T-helper 2 cell treated with Interferon-gamma antibody and Interleukin-4, amounts not matched to agents 5 μg/mL and 100 μg/mL, for 36 hours (primary cell): ENCODE data around the gene BANP.

Experiments
- DNase-seq: peaks from one replicate; pipeline ENCODE4 v3.0.0; 2021; ENCODE audit warnings: low spot score
- H3K27ac Mint-ChIP-seq: one replicate; pipeline ENCODE4 v1.8.0; 2021; ENCODE audit warnings: mild to moderate bottlenecking, mixed read lengths
- H3K27me3 Mint-ChIP-seq: one replicate; pipeline ENCODE4 v1.8.0; 2021; ENCODE audit warnings: low read depth, mixed read lengths
- H3K36me3 Mint-ChIP-seq: one replicate; pipeline ENCODE4 v1.8.0; 2021; ENCODE audit warnings: low read depth, mixed read lengths
- H3K4me1 Mint-ChIP-seq: one replicate; pipeline ENCODE4 v1.8.0; 2021; ENCODE audit warnings: low read depth, mixed read lengths
- H3K4me3 Mint-ChIP-seq: one replicate; pipeline ENCODE4 v1.8.0; 2022; ENCODE audit warnings: mild to moderate bottlenecking, moderate library complexity, mixed read lengths
- H3K9me3 Mint-ChIP-seq: one replicate; pipeline ENCODE4 v1.8.0; 2021; ENCODE audit warnings: mixed read lengths

Gene BANP

DNA sequence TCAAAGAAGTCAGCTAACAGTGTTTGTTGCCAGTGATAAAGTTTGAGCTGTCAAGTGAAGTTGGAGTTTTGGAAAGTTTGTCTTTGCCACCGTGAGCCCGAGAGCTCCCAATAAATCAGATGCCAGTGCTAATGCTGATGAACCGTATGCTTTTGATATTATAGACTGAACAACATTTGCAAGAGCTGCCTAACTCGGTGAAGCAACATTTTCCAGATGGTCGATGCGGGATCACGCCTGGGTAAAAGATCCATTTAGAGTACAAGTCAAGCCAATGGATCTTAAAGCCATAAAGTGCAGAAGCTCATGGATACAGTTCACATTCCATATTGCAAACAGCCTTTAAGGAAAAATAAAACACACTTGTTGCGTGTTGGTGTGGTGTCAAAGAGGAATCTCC, 9.6 kb downstream of the BANP start:
- peaks cover 57% of the 10 kb centered on the region for H3K4me1 Mint-ChIP-seq
- no peak overlapping the region for H3K4me3 Mint-ChIP-seq

DNA sequence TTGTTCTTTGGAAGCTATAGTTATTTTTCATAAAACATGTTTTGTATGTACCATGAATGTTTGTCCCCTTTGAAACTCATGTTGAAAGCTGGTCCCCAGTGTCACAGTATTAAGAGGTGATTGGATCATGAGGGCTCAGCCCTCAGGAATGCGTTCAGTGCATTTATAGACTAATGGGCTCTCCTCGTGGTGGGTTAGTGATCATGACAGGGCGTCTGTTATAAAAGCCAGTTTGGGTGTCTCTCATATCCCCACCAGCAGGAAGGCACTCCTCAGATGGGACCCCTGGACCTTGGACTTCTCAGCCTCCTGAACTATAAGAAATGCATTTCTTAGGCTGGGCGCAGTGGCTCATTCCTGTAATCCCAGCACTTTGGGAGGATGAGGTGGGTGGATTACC, 10.4 kb downstream of the BANP start:
- Mint-ChIP-seq H3K36me3 (peaks cover 29% of the 10 kb centered on the region), H3K27me3 (no peaks in the 10 kb centered on the region), H3K4me3 (no peak overlapping the region), H3K9me3 (no peaks in the 10 kb centered on the region), H3K4me1 (peaks cover 57% of the 10 kb centered on the region), H3K27ac (no peak overlapping the region)
- DNase-seq = no peak

More for the DNA sequence above, 9.6 kb downstream of the BANP start:
- Mint-ChIP-seq H3K36me3 (peaks cover 27% of the 10 kb centered on the region), H3K27ac (no peak overlapping the region), H3K27me3 (no peaks in the 10 kb centered on the region), H3K9me3 (no peaks in the 10 kb centered on the region)
- DNase-seq = no peak

DNA sequence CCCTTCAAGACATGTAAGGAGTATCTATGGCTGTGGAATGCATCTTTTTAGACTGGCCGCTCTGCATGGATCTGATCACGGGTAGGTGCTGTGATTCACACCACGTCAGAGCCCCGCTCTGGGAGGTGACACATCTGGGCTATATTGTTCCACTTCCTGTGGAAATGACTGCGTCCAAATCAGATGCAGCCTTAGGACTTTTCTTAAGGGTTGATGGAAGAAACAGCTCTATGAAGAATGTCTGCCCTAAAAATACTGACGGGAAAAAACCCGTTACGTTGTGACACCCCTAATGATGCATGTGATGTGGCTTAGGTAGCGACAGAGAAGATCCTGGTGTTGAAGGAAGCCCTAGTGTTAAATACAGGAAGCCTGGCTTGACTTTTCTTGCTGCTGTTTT, 12.2 kb downstream of the BANP start:
- peaks cover 45% of the 10 kb centered on the region for H3K4me1 Mint-ChIP-seq
- H3K4me3 Mint-ChIP-seq = peak overlapping the region; percentile 52
- peaks cover 25% of the 10 kb centered on the region for H3K36me3 Mint-ChIP-seq
- H3K27ac Mint-ChIP-seq = peak overlapping the region; percentile 85
- peak; percentile 79 for DNase-seq
- H3K27me3 Mint-ChIP-seq = no peaks in the 10 kb centered on the region
- no peaks in the 10 kb centered on the region for H3K9me3 Mint-ChIP-seq

DNA sequence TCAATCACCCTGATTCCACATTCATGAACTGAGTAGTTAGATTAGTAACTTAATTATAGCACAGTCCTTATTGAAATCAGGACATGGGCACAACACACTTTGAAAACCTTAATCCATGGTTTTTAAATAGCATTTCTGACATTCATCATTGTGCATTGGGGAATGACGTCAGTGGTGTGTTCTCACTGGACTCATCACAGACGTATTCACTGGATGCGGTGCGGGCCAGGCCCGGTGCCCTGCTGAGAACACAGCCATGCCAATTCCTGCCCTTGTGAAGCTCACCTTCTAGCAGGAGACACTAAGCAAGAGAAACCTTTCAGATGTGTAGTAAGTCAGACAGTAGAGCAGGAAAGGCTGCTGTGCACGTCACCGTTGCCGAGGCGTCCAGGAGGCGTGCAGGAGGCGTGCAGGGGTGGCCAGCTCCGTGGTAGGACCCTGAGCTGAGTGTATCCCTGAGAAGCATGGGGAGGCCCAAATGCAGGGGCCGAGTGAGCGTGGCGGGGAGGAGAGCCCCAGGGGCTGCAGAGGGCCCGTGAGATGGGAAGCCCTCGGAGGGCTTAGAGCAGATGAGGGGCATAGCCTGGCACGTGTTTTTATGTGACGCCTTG, 12.9 kb downstream of the BANP start:
- Mint-ChIP-seq H3K27ac (peak overlapping the region; percentile 85), H3K36me3 (peaks cover 29% of the 10 kb centered on the region), H3K4me1 (peaks cover 43% of the 10 kb centered on the region), H3K27me3 (no peaks in the 10 kb centered on the region), H3K4me3 (no peak overlapping the region), H3K9me3 (no peaks in the 10 kb centered on the region)
- no peak for DNase-seq

DNA sequence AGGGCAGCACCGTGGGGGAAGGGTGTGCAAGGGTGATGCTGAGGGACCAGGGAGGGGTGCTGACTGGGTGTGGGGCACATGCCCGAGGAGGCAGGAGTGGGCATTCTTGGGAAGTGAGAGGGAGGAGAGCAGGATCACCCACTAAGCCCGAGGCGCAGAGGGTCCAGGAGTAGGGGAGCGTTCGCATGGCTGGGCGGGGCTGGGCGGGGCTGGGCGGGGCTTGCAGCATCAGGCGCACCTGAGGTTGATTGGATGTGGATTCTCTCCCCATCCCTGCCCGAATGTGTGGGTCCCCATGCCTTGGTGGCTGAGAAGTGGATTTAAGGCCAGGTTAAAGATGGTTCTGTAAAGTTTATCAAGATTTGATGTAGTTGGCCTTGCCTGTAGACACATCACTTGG, 14.2 kb downstream of the BANP start:
- peaks cover 37% of the 10 kb centered on the region for H3K4me1 Mint-ChIP-seq
- H3K27me3 Mint-ChIP-seq = no peaks in the 10 kb centered on the region
- no peak for DNase-seq
- H3K27ac Mint-ChIP-seq = peak overlapping the region; percentile 36
- peaks cover 32% of the 10 kb centered on the region for H3K36me3 Mint-ChIP-seq
- no peak overlapping the region for H3K4me3 Mint-ChIP-seq
- peaks cover 8% of the 10 kb centered on the region for H3K9me3 Mint-ChIP-seq

DNA sequence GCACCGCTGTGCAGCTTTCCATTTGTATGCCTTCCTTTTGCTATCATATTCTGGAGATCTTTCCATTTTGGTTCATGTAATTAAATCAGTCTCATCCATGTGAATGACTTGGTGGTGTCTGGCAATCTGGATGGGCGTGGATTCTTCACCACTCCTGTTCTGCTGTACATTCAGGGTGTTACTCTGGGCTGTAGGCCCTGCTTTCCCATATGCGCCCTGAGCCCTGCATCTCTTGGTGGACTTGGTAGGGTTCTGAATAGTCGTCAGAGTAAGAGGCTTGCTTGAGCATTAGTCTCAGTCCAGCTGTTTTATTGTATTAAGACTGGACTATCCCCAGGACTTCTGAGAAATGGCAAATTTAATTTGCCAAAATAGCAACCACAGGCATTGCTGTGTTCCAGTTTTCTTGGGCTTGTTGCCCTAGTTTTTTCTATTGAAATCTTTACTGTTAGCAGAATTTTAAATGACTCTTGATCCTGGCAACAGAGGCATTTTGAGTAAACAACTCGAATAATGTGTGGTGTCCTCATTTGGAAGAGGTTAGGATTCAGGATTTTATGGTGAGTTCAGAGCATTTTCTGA, 14.9 kb downstream of the BANP start:
- Mint-ChIP-seq H3K27ac (no peak overlapping the region), H3K4me1 (peaks cover 36% of the 10 kb centered on the region), H3K9me3 (peaks cover 13% of the 10 kb centered on the region), H3K36me3 (peaks cover 29% of the 10 kb centered on the region), H3K27me3 (no peaks in the 10 kb centered on the region), H3K4me3 (no peak overlapping the region)
- no peak for DNase-seq

DNA sequence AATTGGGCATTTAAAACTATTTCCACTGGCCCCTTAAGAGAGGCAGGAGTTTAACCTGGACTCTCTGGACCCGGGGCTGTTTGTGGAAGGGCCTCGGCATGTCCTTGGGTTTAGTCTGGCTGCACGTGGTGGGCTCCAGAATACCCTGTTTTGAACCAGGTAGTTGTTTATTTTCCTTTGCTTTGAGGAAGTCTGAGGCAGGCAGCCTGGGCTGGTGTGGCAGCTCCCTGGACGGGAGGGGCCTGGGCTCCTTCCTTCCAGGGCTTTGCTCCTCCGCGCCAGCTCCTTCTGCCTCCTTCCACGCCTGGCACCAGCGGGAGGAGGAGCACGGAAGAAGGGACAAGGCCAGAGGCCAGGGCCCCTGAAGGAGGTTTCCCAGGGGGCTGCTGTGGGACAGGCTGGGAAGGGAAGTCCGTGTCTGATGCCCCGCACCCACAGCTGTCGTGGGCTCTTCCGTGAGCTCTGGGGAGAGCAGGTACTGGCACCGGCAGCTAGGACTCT, 15.5 kb downstream of the BANP start:
- H3K4me1 Mint-ChIP-seq = peaks cover 34% of the 10 kb centered on the region
- no peak overlapping the region for H3K27ac Mint-ChIP-seq
- H3K4me3 Mint-ChIP-seq = no peak overlapping the region
- no peaks in the 10 kb centered on the region for H3K27me3 Mint-ChIP-seq
- H3K36me3 Mint-ChIP-seq = peaks cover 30% of the 10 kb centered on the region
- DNase-seq = no peak
- H3K9me3 Mint-ChIP-seq = peaks cover 19% of the 10 kb centered on the region

DNA sequence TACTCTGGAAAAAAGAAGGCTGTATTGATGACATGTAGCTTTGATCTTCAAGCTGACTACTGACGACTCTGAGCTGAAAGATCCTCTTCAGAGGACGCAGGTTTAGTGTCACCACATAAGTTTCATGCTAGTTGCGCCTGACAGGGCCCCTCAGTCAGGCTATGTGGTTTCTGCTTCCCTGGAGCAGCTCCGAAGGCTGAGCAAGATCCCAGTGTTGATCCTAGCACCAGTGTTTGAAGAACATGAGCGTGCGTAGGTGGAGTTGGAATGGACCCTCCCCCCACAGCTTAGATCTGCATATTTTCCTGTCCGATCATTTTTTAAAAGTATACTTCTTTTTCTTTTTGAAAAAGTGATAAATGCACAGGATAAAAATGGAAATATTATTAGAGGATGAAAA, 17.3 kb downstream of the BANP start:
- Mint-ChIP-seq H3K27ac (no peak overlapping the region), H3K36me3 (peaks cover 43% of the 10 kb centered on the region), H3K4me3 (no peak overlapping the region), H3K9me3 (peaks cover 34% of the 10 kb centered on the region), H3K4me1 (peaks cover 23% of the 10 kb centered on the region), H3K27me3 (no peaks in the 10 kb centered on the region)
- no peak for DNase-seq

DNA sequence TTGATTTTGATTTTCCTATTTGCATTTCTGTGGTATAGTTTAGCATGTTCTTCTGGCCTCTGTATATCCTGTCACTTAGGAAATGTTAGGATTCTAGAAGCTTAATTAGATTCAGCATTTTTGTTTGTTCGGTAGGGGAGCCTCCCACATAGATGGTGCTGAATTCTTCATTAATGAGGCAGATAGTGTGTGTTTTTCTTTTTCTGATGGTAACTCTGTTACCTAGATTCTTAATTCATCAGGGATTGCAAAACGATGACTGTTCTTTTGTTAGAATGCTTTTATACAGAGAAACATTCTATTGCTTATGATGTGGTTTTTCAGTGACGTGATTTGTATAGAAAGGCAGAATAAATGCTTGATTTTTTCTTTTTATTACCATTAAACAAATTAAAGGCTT, 19.0 kb downstream of the BANP start:
- Mint-ChIP-seq H3K4me1 (peaks cover 15% of the 10 kb centered on the region), H3K9me3 (peaks cover 34% of the 10 kb centered on the region), H3K4me3 (no peak overlapping the region), H3K27ac (no peak overlapping the region), H3K27me3 (no peaks in the 10 kb centered on the region), H3K36me3 (peaks cover 49% of the 10 kb centered on the region)
- DNase-seq = no peak

DNA sequence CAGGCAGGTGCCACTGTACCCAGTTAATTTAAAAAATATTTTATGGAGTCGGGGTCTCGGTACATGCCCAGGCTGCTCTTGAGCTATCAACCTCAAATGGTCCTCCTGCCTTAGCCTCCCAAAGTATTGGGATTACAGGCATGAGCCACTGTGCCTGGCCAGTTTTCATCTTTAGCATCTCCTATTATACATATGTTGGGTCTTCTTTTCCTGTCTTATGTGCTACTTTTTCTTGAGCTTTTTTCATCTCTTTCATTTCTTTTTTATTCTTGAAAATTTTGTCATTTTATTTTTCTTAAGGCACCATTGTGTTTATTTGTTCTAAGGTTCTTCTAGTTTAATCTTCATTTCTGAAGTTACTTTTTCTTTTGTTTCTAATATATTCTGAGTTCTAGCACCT, 20.7 kb downstream of the BANP start:
- no peak overlapping the region for H3K4me3 Mint-ChIP-seq
- peaks cover 57% of the 10 kb centered on the region for H3K36me3 Mint-ChIP-seq
- DNase-seq = no peak
- no peak overlapping the region for H3K27ac Mint-ChIP-seq
- H3K9me3 Mint-ChIP-seq = peaks cover 34% of the 10 kb centered on the region
- no peaks in the 10 kb centered on the region for H3K27me3 Mint-ChIP-seq
- peaks cover 10% of the 10 kb centered on the region for H3K4me1 Mint-ChIP-seq

DNA sequence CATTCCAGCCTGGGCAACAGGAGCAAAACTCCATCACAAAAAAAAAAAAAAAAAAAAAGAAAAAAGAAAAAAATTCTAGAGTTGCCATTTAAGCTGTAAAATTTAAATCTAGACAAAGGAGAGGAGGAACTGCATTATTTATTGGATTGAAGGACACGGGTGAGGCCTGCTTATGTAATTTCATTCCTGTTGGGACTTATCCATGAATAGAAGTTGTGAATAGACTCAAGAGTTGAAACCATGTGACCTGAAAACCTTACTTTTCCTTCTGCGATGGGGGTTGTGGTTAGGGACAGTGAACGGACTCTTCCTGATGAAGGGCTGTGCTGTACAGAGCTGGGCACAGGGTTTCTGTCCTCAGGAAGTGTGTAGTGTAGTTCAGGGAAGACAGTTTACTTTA, 22.5 kb downstream of the BANP start:
- H3K36me3 Mint-ChIP-seq = peaks cover 57% of the 10 kb centered on the region
- no peak overlapping the region for H3K27ac Mint-ChIP-seq
- H3K4me1 Mint-ChIP-seq = peaks cover 13% of the 10 kb centered on the region

DNA sequence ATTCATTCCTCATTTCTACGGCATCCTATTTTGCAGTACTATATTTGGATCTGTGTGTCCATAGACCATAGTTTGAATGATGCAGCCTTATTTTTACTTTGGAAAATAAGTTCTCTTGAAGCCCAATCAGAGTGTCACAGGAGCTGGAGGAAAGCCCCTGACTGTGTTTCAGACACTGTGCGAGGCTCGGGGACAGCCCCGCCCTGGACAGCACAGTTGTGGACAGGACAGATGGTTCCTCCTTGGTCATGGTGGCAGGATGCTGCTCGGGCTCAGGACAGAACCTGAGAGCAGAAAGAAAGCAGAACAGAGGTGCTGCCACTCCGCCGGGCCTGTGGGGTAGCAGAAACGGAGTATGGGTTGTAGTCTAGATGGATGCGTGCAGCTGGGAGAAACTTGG, 22.9 kb downstream of the BANP start:
- no peak for DNase-seq
- peaks cover 58% of the 10 kb centered on the region for H3K36me3 Mint-ChIP-seq
- H3K27ac Mint-ChIP-seq = no peak overlapping the region
- peaks cover 34% of the 10 kb centered on the region for H3K9me3 Mint-ChIP-seq
- no peaks in the 10 kb centered on the region for H3K27me3 Mint-ChIP-seq
- no peak overlapping the region for H3K4me3 Mint-ChIP-seq
- peaks cover 16% of the 10 kb centered on the region for H3K4me1 Mint-ChIP-seq

More for the DNA sequence above, 22.5 kb downstream of the BANP start:
- no peak overlapping the region for H3K4me3 Mint-ChIP-seq
- H3K27me3 Mint-ChIP-seq = no peaks in the 10 kb centered on the region
- peaks cover 34% of the 10 kb centered on the region for H3K9me3 Mint-ChIP-seq
- DNase-seq = no peak

DNA sequence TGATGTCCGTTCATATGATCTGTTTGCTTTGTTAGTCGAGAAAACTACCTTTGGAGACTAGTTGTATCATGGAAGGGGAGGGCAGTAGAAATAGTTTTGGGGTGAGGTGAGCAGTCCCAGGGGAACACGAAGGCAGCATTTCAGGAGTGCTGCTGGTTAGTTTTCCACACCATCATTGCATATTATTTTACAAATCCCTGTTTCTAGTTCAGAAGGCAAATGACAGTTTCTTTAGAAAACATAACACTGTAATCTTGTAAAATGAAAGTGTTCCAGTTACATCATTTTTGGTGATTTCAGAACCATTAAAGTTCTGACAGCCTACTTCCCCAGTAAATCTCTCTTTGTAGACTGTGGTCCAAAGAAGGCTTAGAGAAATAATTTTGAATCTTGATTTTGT, 25.4 kb downstream of the BANP start:
- peaks cover 16% of the 10 kb centered on the region for H3K9me3 Mint-ChIP-seq
- H3K27ac Mint-ChIP-seq = no peak overlapping the region
- H3K4me3 Mint-ChIP-seq = no peak overlapping the region
- peaks cover 56% of the 10 kb centered on the region for H3K36me3 Mint-ChIP-seq
- H3K4me1 Mint-ChIP-seq = peaks cover 39% of the 10 kb centered on the region
- H3K27me3 Mint-ChIP-seq = no peaks in the 10 kb centered on the region
- DNase-seq = no peak

DNA sequence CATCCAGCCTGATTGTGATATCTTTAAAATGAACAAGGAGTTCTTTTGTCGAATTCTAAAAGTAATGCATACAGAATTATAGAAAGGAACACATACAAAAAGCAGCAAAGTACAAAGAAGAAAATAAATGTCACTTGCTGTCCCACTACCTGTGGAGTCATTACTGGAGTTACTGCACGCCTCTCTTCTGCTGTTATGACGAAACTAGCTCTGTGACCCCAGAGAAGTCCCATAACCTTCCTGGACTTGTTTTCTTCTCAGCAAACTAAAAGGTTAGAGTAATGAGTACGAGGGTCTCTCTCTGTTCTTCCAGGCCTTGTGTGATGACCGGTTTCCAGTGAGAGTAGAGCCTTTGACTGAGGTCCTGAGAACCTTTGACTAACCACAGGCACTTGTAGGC, 26.9 kb downstream of the BANP start:
- Mint-ChIP-seq H3K4me1 (peaks cover 53% of the 10 kb centered on the region), H3K9me3 (peaks cover 2% of the 10 kb centered on the region), H3K27ac (no peak overlapping the region), H3K27me3 (no peaks in the 10 kb centered on the region), H3K4me3 (no peak overlapping the region), H3K36me3 (peaks cover 56% of the 10 kb centered on the region)
- no peak for DNase-seq

DNA sequence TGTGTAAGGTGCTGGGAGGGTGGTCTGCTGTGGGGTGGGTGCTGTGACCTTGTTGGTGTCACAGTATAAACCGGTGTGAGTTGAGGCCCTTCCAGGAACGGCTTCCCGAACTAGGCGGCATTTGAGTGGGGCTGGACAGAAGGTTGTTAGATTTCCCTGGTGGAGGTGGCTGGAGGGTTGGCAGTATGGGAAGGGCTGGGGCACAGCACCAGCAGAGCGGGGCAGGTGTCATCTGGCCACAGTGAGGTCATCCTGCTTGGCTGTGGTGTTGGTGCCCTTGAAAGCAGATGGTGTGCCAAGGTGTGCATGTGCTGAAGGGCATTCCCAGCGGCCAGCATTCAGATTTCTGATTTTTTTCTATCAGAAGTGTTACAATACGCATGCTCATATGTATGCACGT, 28.1 kb downstream of the BANP start:
- no peak for DNase-seq
- no peaks in the 10 kb centered on the region for H3K27me3 Mint-ChIP-seq
- no peak overlapping the region for H3K27ac Mint-ChIP-seq
- H3K9me3 Mint-ChIP-seq = no peaks in the 10 kb centered on the region
- H3K36me3 Mint-ChIP-seq = peaks cover 57% of the 10 kb centered on the region
- peaks cover 56% of the 10 kb centered on the region for H3K4me1 Mint-ChIP-seq
- H3K4me3 Mint-ChIP-seq = no peak overlapping the region
